ENCODE results near the gene GPRIN2.

Gene GPRIN2

GRCh38 chr10:46549171-46550075 is 7.0 kb downstream of the GPRIN2 start:
- DNase-seq (ENCODE audit: low read depth), result no peak

- DNase-seq (ENCODE audit: low read depth), result no peak
Measured at GRCh38 chr10:46548498-46549090, 7.9 kb downstream of the GPRIN2 start.

GRCh38 chr10:46547541-46548497 is 8.6 kb downstream of the GPRIN2 start:
- DNase-seq (ENCODE audit: low read depth), result no peak

GRCh38 chr10:46546591-46547540 is 9.6 kb downstream of the GPRIN2 start:
- DNase-seq (ENCODE audit: low read depth), result no peak

GRCh38 chr10:46545861-46546590 is 10.4 kb downstream of the GPRIN2 start:
- DNase-seq (ENCODE audit: low read depth), result no peak

GRCh38 chr10:46544989-46545791 is 11.3 kb downstream of the GPRIN2 start:
- no peak for DNase-seq (ENCODE audit: low read depth)

GRCh38 chr10:46543466-46544377 is 12.7 kb downstream of the GPRIN2 start:
- DNase-seq (ENCODE audit: low read depth), result no peak

- DNase-seq (ENCODE audit: low read depth), result no peak
Measured at GRCh38 chr10:46542567-46543465, 13.6 kb downstream of the GPRIN2 start.

GRCh38 chr10:46541735-46542566 is 14.5 kb downstream of the GPRIN2 start:
- no peak for DNase-seq (ENCODE audit: low read depth)

GRCh38 chr10:46541017-46541661 is 15.3 kb downstream of the GPRIN2 start:
- peak; percentile 11 for DNase-seq (ENCODE audit: low read depth)

GRCh38 chr10:46540412-46541016 is 15.9 kb downstream of the GPRIN2 start:
- no peak for DNase-seq (ENCODE audit: low read depth)

- DNase-seq (ENCODE audit: low read depth), result no peak
Measured at GRCh38 chr10:46539596-46540411, 16.7 kb downstream of the GPRIN2 start.

- DNase-seq (ENCODE audit: low read depth), result no peak
Measured at GRCh38 chr10:46538717-46539426, 17.6 kb downstream of the GPRIN2 start.

GRCh38 chr10:46538155-46538554 is 18.3 kb downstream of the GPRIN2 start:
- DNase-seq (ENCODE audit: low read depth), result no peak

Data from CMK (cell line).